HG03108 (cell line): Measurements from ENCODE around the gene CHIA.

ENCODE experiments used
- ATAC-seq: cut with Tn5 transposase; IDR thresholded peaks from one replicate; pipeline ENCODE4 v1.9.1; 2021; ENCODE audit warnings: moderate library complexity; ENCODE audit not compliant: unreplicated experiment

The CHIA gene

GRCh38 chr1:111361761-111362160 lies 71.1 kb downstream of the CHIA start:
- no peak for ATAC-seq

DNA sequence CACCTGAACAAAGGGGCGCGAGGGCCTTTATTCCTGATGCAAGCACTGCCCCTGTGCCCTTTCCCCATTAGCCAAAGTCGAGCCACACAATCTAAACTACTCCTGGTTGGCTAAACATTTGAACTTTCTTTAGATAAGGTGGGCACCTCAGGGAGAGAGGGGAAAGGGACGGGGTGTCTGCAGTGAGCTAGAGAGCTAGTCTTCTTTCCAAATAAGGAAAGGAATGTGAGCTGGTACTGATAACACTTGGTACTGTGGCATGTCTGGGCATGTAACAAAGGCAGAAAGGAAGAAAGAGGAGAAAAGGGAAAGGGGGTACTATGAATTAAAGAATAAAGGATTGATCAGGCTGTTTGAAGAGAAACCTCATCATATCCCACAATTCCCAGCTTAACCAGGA lies 74.0 kb downstream of the CHIA start:
- no peak for ATAC-seq

DNA sequence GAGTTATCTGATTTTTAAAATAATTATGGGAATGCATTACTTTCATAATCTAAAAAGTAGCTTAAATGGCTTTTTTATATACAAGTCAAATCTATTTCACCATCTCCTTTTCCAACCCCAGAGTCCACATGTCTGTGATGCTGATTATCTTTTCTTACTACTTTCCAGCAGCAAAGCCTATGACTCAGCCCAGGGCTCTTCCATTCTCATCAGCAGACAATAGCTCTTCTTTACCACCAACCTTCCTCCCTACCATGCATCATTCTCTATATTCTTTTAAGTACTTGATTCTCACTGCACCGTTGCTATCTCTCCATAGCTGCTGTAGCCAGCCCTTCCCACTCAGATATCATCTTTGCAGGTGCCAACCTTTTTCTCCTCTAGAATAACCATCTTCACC lies 75.6 kb downstream of the CHIA start:
- ATAC-seq: no peak

- ATAC-seq: no peak
Measured at GRCh38 chr1:111369177-111369576, 78.5 kb downstream of the CHIA start.

DNA sequence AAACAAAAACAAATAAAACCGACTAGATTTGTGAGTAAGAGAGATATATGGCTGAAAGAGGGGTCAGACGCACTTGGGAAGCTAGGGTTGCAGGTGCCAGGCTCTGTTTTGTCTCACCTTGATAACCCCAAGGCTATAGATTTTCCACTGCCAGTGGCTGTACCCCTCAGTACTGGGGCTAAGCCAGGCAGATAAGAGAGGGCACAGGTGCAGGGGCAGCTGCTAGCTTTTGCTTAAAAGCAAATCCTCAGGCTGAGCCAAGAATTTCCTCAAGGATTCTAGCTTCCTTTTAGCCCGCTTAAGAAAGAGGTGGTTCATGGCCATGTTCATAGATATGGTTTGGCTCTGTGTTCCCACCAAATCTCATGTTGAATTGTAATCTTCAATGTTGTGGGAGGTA lies 79.0 kb downstream of the CHIA start:
- ATAC-seq: no peak
